Measurements from ENCODE around the gene C1orf116. TPM values are rescaled to one million over a fixed set of nuclear protein-coding genes. Genes with fewer than 3 reads are reported as not detected.

Gene C1orf116
- total RNA-seq, 1 donor from 2014 or later: not detected

DNA sequence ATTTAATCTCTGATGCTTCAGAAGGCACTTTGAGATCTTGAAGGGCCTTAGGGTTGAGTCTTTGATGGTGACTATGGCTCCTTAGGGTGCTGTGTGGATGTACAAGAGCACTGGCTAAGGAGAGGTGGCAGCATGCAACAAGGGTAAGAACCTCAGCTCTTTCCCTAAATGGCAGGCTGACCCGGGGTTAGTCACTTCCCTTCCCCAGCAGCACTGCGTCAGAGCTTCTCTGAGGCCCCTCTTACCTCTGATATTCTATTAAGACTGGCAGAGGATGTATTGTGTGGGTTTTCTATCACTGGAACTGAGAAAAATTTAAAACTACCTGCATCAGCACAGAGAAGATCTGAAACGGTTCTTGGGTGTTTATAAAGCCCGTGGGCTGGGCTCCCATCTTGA, 11.8 kb downstream of the C1orf116 start:
- H3K4me1 Mint-ChIP-seq (ENCODE audit: unreplicated experiment): peaks cover 12% of the 10 kb centered on the region
- H3K27ac Mint-ChIP-seq (ENCODE audit: unreplicated experiment): no peak overlapping the region
- H3K9me3 Mint-ChIP-seq (ENCODE audit: unreplicated experiment): no peaks in the 10 kb centered on the region
- no peak for DNase-seq (ENCODE audit: extremely low spot score, unreplicated experiment)
- no peaks in the 10 kb centered on the region for H3K27me3 Mint-ChIP-seq (ENCODE audit: unreplicated experiment)
- H3K4me3 Mint-ChIP-seq (ENCODE audit: unreplicated experiment): no peak overlapping the region
- no peak for TF ChIP-seq CTCF (IDR thresholded peaks at IDR 0.05)
- H3K36me3 Mint-ChIP-seq (ENCODE audit: unreplicated experiment): no peaks in the 10 kb centered on the region

- no peak for TF ChIP-seq CTCF (IDR thresholded peaks at IDR 0.05)
- H3K36me3 Mint-ChIP-seq (ENCODE audit: unreplicated experiment): no peaks in the 10 kb centered on the region
- H3K27me3 Mint-ChIP-seq (ENCODE audit: unreplicated experiment): no peaks in the 10 kb centered on the region
- no peak for DNase-seq (ENCODE audit: extremely low spot score, unreplicated experiment)
- H3K4me1 Mint-ChIP-seq (ENCODE audit: unreplicated experiment): peaks cover 6% of the 10 kb centered on the region
- H3K4me3 Mint-ChIP-seq (ENCODE audit: unreplicated experiment): no peak overlapping the region
- no peak overlapping the region for H3K27ac Mint-ChIP-seq (ENCODE audit: unreplicated experiment)
- no peaks in the 10 kb centered on the region for H3K9me3 Mint-ChIP-seq (ENCODE audit: unreplicated experiment)
Observed at GRCh38 chr1:207020065-207020708, 12.4 kb downstream of the C1orf116 start.

- no peak for DNase-seq (ENCODE audit: extremely low spot score, unreplicated experiment)
- Mint-ChIP-seq H3K27ac (ENCODE audit: unreplicated experiment) (no peak overlapping the region), H3K36me3 (ENCODE audit: unreplicated experiment) (no peaks in the 10 kb centered on the region), H3K27me3 (ENCODE audit: unreplicated experiment) (peaks cover 4% of the 10 kb centered on the region), H3K4me3 (ENCODE audit: unreplicated experiment) (no peak overlapping the region), H3K9me3 (ENCODE audit: unreplicated experiment) (no peaks in the 10 kb centered on the region), H3K4me1 (ENCODE audit: unreplicated experiment) (peaks cover 4% of the 10 kb centered on the region)
- no peak for TF ChIP-seq CTCF (IDR thresholded peaks at IDR 0.05)
Observed at GRCh38 chr1:207019661-207020060, 12.9 kb downstream of the C1orf116 start.

DNA sequence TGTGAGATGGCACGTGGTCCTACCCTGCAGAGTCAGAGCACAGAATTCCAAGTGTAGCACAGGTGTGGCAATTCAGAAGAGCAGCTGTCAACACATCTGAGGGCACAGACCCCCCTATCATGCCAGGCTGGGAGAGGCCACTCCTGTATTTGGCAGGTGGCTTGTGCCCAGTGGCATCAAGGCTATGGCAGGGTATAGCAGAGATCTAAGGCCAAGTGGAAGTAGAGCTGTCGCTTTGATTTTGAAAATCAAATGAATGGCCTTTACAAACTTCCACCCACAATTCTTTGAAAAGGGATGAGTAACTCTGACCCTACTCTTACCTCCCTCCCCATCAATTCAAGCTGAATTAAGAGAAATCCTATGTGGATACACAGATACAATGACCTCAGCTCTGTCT, 13.4 kb downstream of the C1orf116 start:
- no peak for TF ChIP-seq CTCF (IDR thresholded peaks at IDR 0.05)
- no peak for DNase-seq (ENCODE audit: extremely low spot score, unreplicated experiment)
- Mint-ChIP-seq H3K27me3 (ENCODE audit: unreplicated experiment) (peaks cover 9% of the 10 kb centered on the region), H3K36me3 (ENCODE audit: unreplicated experiment) (no peaks in the 10 kb centered on the region), H3K4me1 (ENCODE audit: unreplicated experiment) (no peaks in the 10 kb centered on the region), H3K4me3 (ENCODE audit: unreplicated experiment) (no peak overlapping the region), H3K27ac (ENCODE audit: unreplicated experiment) (no peak overlapping the region), H3K9me3 (ENCODE audit: unreplicated experiment) (no peaks in the 10 kb centered on the region)

DNA sequence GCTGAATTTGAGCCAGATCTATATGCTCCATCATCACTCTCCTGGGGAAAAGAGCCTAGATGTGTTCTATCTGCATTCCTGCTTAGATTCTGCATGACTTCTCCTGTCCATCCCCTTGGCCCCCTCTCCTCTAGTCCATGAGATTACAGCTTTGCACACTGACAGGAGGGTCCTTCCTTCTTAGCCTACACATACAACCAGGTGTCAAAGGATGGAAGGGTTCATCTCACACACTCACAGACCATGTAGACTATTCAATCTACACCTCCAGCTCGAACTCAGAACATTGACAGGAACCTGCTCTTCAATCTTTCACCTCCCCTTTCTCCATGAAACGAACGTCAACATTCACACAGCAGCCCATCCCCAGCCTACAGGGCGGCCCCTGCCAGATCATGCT, 13.8 kb downstream of the C1orf116 start:
- no peaks in the 10 kb centered on the region for H3K36me3 Mint-ChIP-seq (ENCODE audit: unreplicated experiment)
- no peak for TF ChIP-seq CTCF (IDR thresholded peaks at IDR 0.05)
- no peaks in the 10 kb centered on the region for H3K4me1 Mint-ChIP-seq (ENCODE audit: unreplicated experiment)
- H3K4me3 Mint-ChIP-seq (ENCODE audit: unreplicated experiment): no peak overlapping the region
- no peak overlapping the region for H3K27ac Mint-ChIP-seq (ENCODE audit: unreplicated experiment)
- peaks cover 10% of the 10 kb centered on the region for H3K27me3 Mint-ChIP-seq (ENCODE audit: unreplicated experiment)
- no peaks in the 10 kb centered on the region for H3K9me3 Mint-ChIP-seq (ENCODE audit: unreplicated experiment)
- DNase-seq (ENCODE audit: extremely low spot score, unreplicated experiment): no peak
